Left lung (tissue), 10 donors: ENCODE measurements around the gene ESR1. TPM values are rescaled to one million over a fixed set of nuclear protein-coding genes. Genes with fewer than 3 reads are reported as not detected.

ENCODE experiments used
- ATAC-seq: fragments of 200-7000 bp; cut with Tn5 transposase; one replicate; pipeline ENCODE4 v1.9.1; 2020; ENCODE audit warnings: moderate library complexity
- DNase-seq, 4 donors: peaks; one replicate each; pipeline ENCODE4 v3.0.0-alpha.2; 2013 to 2020
- H3K27ac ChIP-seq, 2 donors: fragments of 200-600 bp; sonication (generic) in 1 of 2; one replicate each; pipeline versions ENCODE4 v1.5.0 to v1.8.0; 2020 to 2021
- H3K27me3 ChIP-seq, 2 donors: fragments of 200-600 bp; sonication (generic) in 1 of 2; one replicate each; pipeline versions ENCODE4 v1.5.0 to v1.8.0; 2020 to 2021
- H3K36me3 ChIP-seq, 2 donors: fragments of 200-600 bp; sonication (generic) in 1 of 2; one replicate each; pipeline versions ENCODE4 v1.5.0 to v1.8.0; 2020 to 2021
- H3K4me1 ChIP-seq, 2 donors: fragments of 200-600 bp; one replicate each; pipeline ENCODE4 v1.8.0; 2021
- H3K4me3 ChIP-seq, 2 donors: fragments of 200-600 bp; sonication (generic) in 1 of 2; one replicate each; pipeline versions ENCODE4 v1.5.0 to v1.8.0; 2020 to 2021; ENCODE audit warnings: mild to moderate bottlenecking in 1 of 2
- H3K9me3 ChIP-seq, 2 donors: fragments of 200-600 bp; sonication (generic) in 1 of 2; one replicate each; pipeline versions ENCODE4 v1.5.0 to v1.8.0; 2020 to 2021
- CTCF ChIP-seq, 2 donors: fragments of 200-600 bp; sonication (generic) in 1 of 2; IDR thresholded peaks; one replicate each; pipeline versions ENCODE4 v1.5.0 to v1.8.0; 2021; ENCODE audit warnings: antibody characterized with exemption in 2 of 2
- intact Hi-C, 2 donors: fragments of 100-400 bp; cut with DNase I; formaldehyde crosslinking; loops; one replicate each; pipeline versions ENCODE4 v1.11.2 to v1.14.2; 2022
- polyA plus RNA-seq, 6 donors: library from polyadenylated mRNA; unstranded; fragments of 120-200 nt; gene quantifications; one replicate each; pipeline ENCODE4 v1.2.1, GENCODE V29; 2013; ENCODE audit not compliant: insufficient read length in 6 of 6
- total RNA-seq, 2 donors: library from RNA; stranded (reverse); fragmentation: NEBNext Ultra II Directional; extraction: Animal tissue kit (Norgen Biotek cat#: 25700); gene quantifications; one replicate each; pipeline ENCODE4 v1.2.1, GENCODE V29; 2021
- donor health status: DM: no; HTN: yes; CAD: no.
- donor health status: DM: no; HTN: no; CAD: no.

The ESR1 gene
- total and polyA plus RNA-seq, 8 donors: 0.91 to 2.7 (median 1.7) TPM

GRCh38 chr6:152062476-152062875 lies 255.0 kb downstream of the ESR1 start:
- Histone ChIP-seq H3K36me3 (no peaks in the 10 kb centered on the region), H3K27me3 (no peaks in the 10 kb centered on the region), H3K27ac (no peak overlapping the region), H3K4me3 (no peak overlapping the region), H3K4me1 (no peaks in the 10 kb centered on the region), H3K9me3 (no peaks in the 10 kb centered on the region)
- ATAC-seq (no peak), DNase-seq (no peak)
- intact Hi-C loops: no loop called here
- TF ChIP-seq CTCF (IDR thresholded peaks at IDR 0.05): no peak

DNA sequence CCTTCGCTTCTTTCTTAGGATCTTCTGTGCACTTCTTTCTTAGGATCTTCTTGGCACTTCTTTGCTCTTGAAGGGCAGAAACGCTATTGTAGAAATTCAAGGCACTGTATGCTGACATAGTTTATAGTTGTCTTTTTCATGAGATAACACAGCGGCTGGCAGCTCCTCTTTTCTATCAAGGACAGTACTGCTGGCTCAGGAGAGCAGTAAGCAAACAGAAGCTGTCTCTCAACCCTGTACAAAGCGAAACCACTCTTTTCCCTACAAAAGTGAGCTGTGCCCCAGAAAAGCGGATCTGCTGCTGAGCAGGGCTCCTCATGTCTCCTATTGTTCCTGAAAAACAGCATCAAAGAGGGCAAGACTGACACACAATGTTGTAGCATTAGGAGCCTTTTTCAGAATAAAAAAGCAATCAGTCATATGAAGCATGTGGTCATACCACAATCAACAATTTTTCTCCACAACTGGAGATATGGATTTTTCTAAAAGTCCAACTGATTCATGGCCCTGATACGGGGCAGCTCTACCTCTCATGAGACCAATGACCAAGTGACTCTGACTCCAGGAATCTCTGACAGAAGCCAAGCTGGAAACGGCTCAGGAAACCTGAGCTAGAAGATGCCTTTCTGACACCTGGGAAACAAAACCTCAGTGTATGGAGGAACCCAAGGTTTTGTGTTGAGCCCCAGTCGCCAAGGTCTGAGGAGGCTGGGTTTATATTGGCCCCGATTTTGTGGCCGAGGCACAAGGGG lies 255.9 kb downstream of the ESR1 start:
- no peak overlapping the region for H3K4me3 ChIP-seq
- no peaks in the 10 kb centered on the region for H3K36me3 ChIP-seq
- ATAC-seq: no peak
- H3K4me1 ChIP-seq: no peaks in the 10 kb centered on the region
- intact Hi-C loops: no loop called here
- TF ChIP-seq CTCF (IDR thresholded peaks at IDR 0.05): no peak
- DNase-seq: no peak
- H3K27ac ChIP-seq: no peak overlapping the region
- no peaks in the 10 kb centered on the region for H3K9me3 ChIP-seq
- no peaks in the 10 kb centered on the region for H3K27me3 ChIP-seq

DNA sequence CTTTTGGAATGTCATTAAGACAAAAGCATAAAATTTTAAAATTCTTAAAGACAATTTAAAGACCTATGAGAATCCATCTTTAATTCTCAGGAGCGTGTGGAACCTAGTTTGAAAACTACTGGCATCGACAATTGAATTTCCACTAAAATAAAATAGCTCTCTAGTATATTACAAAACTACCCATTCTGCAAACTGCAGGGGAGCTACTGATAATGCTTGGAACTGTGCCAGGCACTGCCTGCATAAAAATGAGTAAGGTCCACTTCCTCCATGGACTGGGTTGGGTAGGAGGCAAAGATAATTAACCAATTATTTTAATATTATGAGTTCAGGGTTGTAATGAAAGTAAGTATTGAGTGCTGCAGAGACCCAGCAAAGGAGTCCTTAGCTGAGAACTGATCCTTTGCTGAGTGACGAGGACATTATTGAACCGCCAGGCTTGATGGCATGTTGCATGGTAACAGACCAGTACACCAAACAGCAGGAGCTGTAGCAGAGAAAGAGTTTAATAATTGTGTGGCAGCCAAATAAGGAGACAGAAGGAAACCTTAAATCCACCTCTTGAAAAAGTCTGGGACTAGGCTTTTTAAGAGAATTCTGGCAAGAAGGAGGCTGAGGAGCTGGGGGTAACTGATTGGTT lies 261.3 kb downstream of the ESR1 start:
- H3K27ac ChIP-seq: no peak overlapping the region
- H3K4me1 ChIP-seq: no peaks in the 10 kb centered on the region
- ATAC-seq: no peak
- TF ChIP-seq CTCF (IDR thresholded peaks at IDR 0.05): no peak
- no peak overlapping the region for H3K4me3 ChIP-seq
- DNase-seq: no peak
- no peaks in the 10 kb centered on the region for H3K27me3 ChIP-seq
- intact Hi-C loops: no loop called here
- H3K9me3 ChIP-seq: no peaks in the 10 kb centered on the region
- H3K36me3 ChIP-seq: no peaks in the 10 kb centered on the region

- no peak for TF ChIP-seq CTCF (IDR thresholded peaks at IDR 0.05)
- H3K36me3 ChIP-seq: no peaks in the 10 kb centered on the region
- no peaks in the 10 kb centered on the region for H3K27me3 ChIP-seq
- H3K4me3 ChIP-seq: no peak overlapping the region
- no peaks in the 10 kb centered on the region for H3K4me1 ChIP-seq
- no peak overlapping the region for H3K27ac ChIP-seq
- intact Hi-C loops: no loop called here
- DNase-seq (no peak), ATAC-seq (no peak)
- H3K9me3 ChIP-seq: peaks cover 0 to 4% of the 10 kb centered on the region in 2 donors
Measured at GRCh38 chr6:152070556-152070955, 263.1 kb downstream of the ESR1 start.

DNA sequence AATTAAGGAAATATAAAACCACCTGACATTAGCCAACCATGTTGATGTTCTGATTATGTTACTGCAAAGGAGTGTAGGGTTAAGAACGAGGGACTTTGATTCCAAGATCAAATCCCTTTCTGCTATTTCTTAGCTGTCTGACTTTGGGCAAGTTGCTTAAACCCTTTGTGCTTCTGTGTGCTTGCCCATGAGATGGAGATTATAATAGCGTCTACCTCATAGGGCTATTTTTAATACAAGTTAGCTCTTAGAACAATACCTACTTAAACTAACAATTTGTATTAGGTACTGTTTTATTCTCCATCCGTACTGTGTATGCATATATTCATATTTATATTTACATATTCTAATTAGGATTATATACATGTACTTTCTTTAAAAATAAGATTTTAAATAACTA lies 263.8 kb downstream of the ESR1 start:
- no peaks in the 10 kb centered on the region for H3K4me1 ChIP-seq
- no peak for ATAC-seq
- no peak overlapping the region for H3K27ac ChIP-seq
- no peak for DNase-seq
- no peak for TF ChIP-seq CTCF (IDR thresholded peaks at IDR 0.05)
- intact Hi-C loops: no loop called here
- peaks cover 0 to 12% of the 10 kb centered on the region in 2 donors for H3K9me3 ChIP-seq
- no peaks in the 10 kb centered on the region for H3K27me3 ChIP-seq
- H3K36me3 ChIP-seq: no peaks in the 10 kb centered on the region
- H3K4me3 ChIP-seq: no peak overlapping the region
